Tibial nerve (tissue), 3 donors: ENCODE measurements around the gene FZD2.

Experiments
- POLR2A ChIP-seq, 2 donors: fragments of 450-650 bp; IDR thresholded peaks; one replicate each; pipeline ENCODE4 v1.6.1; 2017; ENCODE audit warnings: antibody characterized with exemption in 2 of 2, mild to moderate bottlenecking in 2 of 2, moderate library complexity in 2 of 2
- TF ChIP-seq, protein P1 (sequence below), 5 experiments: fragments of 200-600 bp in 3 of 5; fragments of 450-650 bp in 2 of 5; sonication (generic) in 3 of 5; IDR thresholded peaks; one replicate each; pipeline ENCODE4 v1.5.1; 2016 to 2019; ENCODE audit warnings: antibody characterized with exemption in 5 of 5, mild to moderate bottlenecking in 3 of 5, moderate library complexity in 2 of 5

DNA sequence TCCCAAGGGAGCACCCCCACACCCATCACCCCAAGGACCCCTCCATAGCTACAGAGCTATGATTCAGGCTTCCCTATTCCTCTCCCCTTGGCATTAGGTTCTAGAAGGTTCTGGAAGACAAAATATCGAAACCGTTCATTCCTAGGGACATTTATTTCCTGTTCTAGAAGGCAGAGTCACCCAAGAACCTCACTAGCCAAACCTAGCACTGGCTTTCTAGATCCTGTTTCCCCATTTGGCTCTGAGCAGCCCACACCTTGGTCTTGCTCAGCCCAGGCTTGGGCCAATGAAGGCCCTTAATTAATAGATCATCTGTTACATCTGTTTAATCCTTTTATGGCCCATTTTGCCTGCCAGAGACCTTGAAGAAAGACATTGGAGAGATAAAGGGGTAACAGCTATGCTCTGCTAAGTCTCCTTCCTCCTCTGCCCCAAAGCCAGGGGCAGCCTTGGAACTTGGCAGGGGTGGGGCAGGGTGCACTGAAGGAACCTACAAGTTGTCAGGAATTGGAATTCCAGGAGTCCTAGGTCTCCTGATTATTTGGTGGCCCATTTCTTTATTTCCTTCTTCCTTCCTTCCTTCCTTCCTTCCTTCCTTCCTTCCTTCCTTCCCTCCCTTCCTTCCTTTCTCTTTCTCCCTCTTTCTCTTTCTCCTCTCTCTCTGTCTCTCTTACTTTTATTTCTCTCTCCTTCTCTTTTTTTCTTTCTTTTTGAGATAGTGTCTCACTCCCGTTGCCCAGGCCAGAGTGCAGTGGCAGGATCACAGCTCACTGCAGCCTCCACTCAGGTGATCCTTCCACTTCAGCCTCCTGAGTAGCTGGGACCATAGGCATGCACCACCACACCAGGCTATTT lies 8.7 kb upstream of the FZD2 start:
- TF ChIP-seq, protein P1, sequence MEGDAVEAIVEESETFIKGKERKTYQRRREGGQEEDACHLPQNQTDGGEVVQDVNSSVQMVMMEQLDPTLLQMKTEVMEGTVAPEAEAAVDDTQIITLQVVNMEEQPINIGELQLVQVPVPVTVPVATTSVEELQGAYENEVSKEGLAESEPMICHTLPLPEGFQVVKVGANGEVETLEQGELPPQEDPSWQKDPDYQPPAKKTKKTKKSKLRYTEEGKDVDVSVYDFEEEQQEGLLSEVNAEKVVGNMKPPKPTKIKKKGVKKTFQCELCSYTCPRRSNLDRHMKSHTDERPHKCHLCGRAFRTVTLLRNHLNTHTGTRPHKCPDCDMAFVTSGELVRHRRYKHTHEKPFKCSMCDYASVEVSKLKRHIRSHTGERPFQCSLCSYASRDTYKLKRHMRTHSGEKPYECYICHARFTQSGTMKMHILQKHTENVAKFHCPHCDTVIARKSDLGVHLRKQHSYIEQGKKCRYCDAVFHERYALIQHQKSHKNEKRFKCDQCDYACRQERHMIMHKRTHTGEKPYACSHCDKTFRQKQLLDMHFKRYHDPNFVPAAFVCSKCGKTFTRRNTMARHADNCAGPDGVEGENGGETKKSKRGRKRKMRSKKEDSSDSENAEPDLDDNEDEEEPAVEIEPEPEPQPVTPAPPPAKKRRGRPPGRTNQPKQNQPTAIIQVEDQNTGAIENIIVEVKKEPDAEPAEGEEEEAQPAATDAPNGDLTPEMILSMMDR (IDR thresholded peaks at IDR 0.05), result no peak
- no peak for TF ChIP-seq POLR2A (IDR thresholded peaks at IDR 0.05)
